Measurements from ENCODE around the gene ABCC4.

DNA sequence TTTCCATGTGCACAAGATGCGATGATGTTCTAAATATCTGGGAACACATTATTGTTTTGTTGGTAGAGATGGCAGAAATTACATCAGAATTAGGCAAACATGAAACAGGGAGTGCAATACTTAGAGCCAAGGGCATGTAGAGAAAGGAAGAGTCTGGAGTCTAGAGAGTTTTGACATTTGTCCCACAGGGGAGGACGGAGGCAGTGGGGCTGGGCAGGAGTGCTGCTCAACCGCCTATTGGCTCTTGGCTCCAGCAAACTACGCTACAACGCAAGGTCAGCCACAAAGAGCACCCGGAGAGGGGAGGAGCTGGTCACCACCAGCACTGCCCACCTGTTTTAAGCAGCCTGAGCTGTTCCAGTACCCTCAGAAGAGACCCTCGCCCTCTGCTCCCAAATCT is 108.3 kb downstream of the ABCC4 start:
- TF ChIP-seq, protein P1, sequence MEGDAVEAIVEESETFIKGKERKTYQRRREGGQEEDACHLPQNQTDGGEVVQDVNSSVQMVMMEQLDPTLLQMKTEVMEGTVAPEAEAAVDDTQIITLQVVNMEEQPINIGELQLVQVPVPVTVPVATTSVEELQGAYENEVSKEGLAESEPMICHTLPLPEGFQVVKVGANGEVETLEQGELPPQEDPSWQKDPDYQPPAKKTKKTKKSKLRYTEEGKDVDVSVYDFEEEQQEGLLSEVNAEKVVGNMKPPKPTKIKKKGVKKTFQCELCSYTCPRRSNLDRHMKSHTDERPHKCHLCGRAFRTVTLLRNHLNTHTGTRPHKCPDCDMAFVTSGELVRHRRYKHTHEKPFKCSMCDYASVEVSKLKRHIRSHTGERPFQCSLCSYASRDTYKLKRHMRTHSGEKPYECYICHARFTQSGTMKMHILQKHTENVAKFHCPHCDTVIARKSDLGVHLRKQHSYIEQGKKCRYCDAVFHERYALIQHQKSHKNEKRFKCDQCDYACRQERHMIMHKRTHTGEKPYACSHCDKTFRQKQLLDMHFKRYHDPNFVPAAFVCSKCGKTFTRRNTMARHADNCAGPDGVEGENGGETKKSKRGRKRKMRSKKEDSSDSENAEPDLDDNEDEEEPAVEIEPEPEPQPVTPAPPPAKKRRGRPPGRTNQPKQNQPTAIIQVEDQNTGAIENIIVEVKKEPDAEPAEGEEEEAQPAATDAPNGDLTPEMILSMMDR (IDR thresholded peaks at IDR 0.05; ENCODE audit: poor library complexity), result no peak
- TF ChIP-seq EZH2 (IDR thresholded peaks at IDR 0.05; ENCODE audit: borderline replicate concordance) (no peak), EZH2phosphoT487 (IDR thresholded peaks at IDR 0.05; ENCODE audit: low read depth, severe bottlenecking, unreplicated experiment) (no peak)

Data from hepatocyte (in vitro differentiated cells).